Liver (tissue), 3 donors: ENCODE measurements around the gene PLCB4.

Experiments
- CTCF ChIP-seq: fragments of 150-350 bp; IDR thresholded peaks from 2 replicates; pipeline ENCODE4 v1.5.1; 2017; ENCODE audit warnings: improper control_type of control experiment, low read depth, low read length; ENCODE audit not compliant: missing input control
- GABPA ChIP-seq, 2 donors: IDR thresholded peaks in 1 of 2; conservative IDR thresholded peaks in 1 of 2; 2 replicates each; pipeline ENCODE4 v1.6.1; 2016; ENCODE audit warnings: antibody characterized with exemption in 2 of 2, mild to moderate bottlenecking in 1 of 2, moderate library complexity in 1 of 2
- MAX ChIP-seq: IDR thresholded peaks from 2 replicates; pipeline ENCODE4 v1.6.1; 2016; ENCODE audit warnings: antibody characterized with exemption
- RAD21 ChIP-seq, 2 donors: IDR thresholded peaks; 2 replicates each; pipeline ENCODE4 v1.6.1; 2016; ENCODE audit warnings: antibody characterized with exemption in 2 of 2, mild to moderate bottlenecking in 2 of 2
- TAF1 ChIP-seq: conservative IDR thresholded peaks from 2 replicates; pipeline ENCODE4 v1.6.1; 2016; ENCODE audit warnings: antibody characterized with exemption, mild to moderate bottlenecking
- YY1 ChIP-seq: IDR thresholded peaks from 2 replicates; pipeline ENCODE4 v1.6.1; 2016; ENCODE audit warnings: antibody characterized with exemption, mild to moderate bottlenecking
- donor health status: healthy.
- donor health status: healthy.

- no peak for TF ChIP-seq CTCF
- no peak for TF ChIP-seq GABPA (IDR thresholded peaks at IDR 0.05 in 1 of 2, conservative IDR thresholded peaks at IDR 0.05 in 1 of 2)
- TF ChIP-seq YY1: no peak
- no peak for TF ChIP-seq RAD21 (IDR thresholded peaks at IDR 0.05)
- no peak for TF ChIP-seq MAX
- TF ChIP-seq TAF1: no peak
These were observed 252.1 kb downstream of the PLCB4 start for GRCh38 chr20:9321007-9321406.
